Neuronal stem cell (in vitro differentiated cells): ENCODE measurements around the gene GPR75.

ENCODE experiments used
- DNase-seq: peaks from one replicate; pipeline ENCODE4 v3.0.0-alpha.2; 2013; ENCODE audit warnings: low spot score
- H2AFZ ChIP-seq: one replicate; pipeline ENCODE4 v1.6.1; 2013; ENCODE audit warnings: mild to moderate bottlenecking, low read length, inconsistent platforms
- H2AK5ac ChIP-seq: 2 replicates; pipeline ENCODE4 v1.6.1; 2013; ENCODE audit warnings: low read depth, mild to moderate bottlenecking, inconsistent platforms, low read length, moderate library complexity, mixed read lengths
- H2BK120ac ChIP-seq: 2 replicates; pipeline ENCODE4 v1.6.1; 2013; ENCODE audit warnings: low read depth, mild to moderate bottlenecking, inconsistent platforms, low read length, moderate library complexity, mixed read lengths
- H2BK12ac ChIP-seq: one replicate; pipeline ENCODE4 v1.6.1; 2013; ENCODE audit warnings: low read length, inconsistent platforms
- H2BK15ac ChIP-seq: 2 replicates; pipeline ENCODE4 v1.6.1; 2013; ENCODE audit warnings: mild to moderate bottlenecking, low read length, inconsistent platforms, mixed read lengths
- H2BK5ac ChIP-seq: one replicate; pipeline ENCODE4 v1.6.1; 2013; ENCODE audit warnings: inconsistent platforms, mild to moderate bottlenecking, low read length, moderate library complexity
- H3K14ac ChIP-seq: one replicate; pipeline ENCODE4 v1.6.1; 2013; ENCODE audit warnings: low read length, inconsistent platforms
- H3K18ac ChIP-seq: 2 replicates; pipeline ENCODE4 v1.6.1; 2013; ENCODE audit warnings: low read length, inconsistent platforms
- H3K23ac ChIP-seq: 2 replicates; pipeline ENCODE4 v1.6.1; 2013; ENCODE audit warnings: low read depth, mild to moderate bottlenecking, mixed read lengths, low read length, inconsistent platforms; ENCODE audit not compliant: poor library complexity
- H3K27ac ChIP-seq: replicated peaks from 3 replicates; pipeline ENCODE4 v1.5.1; 2013; ENCODE audit warnings: low read length, inconsistent platforms
- H3K27me3 ChIP-seq, 3 experiments: 2 replicates each; pipeline ENCODE4 v1.6.1; 2013; ENCODE audit warnings: low read length in 3 of 3, mild to moderate bottlenecking in 2 of 3, inconsistent platforms in 1 of 3, low read depth in 1 of 3, mixed read lengths in 1 of 3, moderate library complexity in 1 of 3; ENCODE audit not compliant: control insufficient read depth in 3 of 3, insufficient read depth in 3 of 3
- H3K36me3 ChIP-seq, 2 donors: replicated peaks in 1 of 2; 2 replicates each; pipeline ENCODE4 v1.6.1; 2013; ENCODE audit warnings: low read length in 2 of 2; ENCODE audit not compliant: control insufficient read depth in 2 of 2, insufficient read depth in 2 of 2
- H3K4ac ChIP-seq: 2 replicates; pipeline ENCODE4 v1.6.1; 2013; ENCODE audit warnings: inconsistent platforms, mild to moderate bottlenecking, low read length, moderate library complexity
- H3K4me1 ChIP-seq, 2 donors: 1 replicate in 1 of 2; 2 replicates in 1 of 2; pipeline ENCODE4 v1.6.1; 2013; ENCODE audit warnings: low read length in 2 of 2, low read depth in 1 of 2; ENCODE audit not compliant: control insufficient read depth in 2 of 2, insufficient read depth in 1 of 2
- H3K4me2 ChIP-seq: one replicate; pipeline ENCODE4 v1.6.1; 2013; ENCODE audit warnings: mild to moderate bottlenecking, low read length, inconsistent platforms; ENCODE audit not compliant: insufficient read depth, poor library complexity, severe bottlenecking
- H3K4me3 ChIP-seq, 2 donors: 2 replicates each; pipeline ENCODE4 v1.5.1; 2013; ENCODE audit warnings: low read length in 2 of 2, mild to moderate bottlenecking in 2 of 2, inconsistent platforms in 1 of 2, moderate library complexity in 1 of 2
- H3K79me1 ChIP-seq: one replicate; pipeline ENCODE4 v1.6.1; 2013; ENCODE audit warnings: low read depth, mild to moderate bottlenecking, inconsistent platforms, low read length, moderate library complexity
- H3K9ac ChIP-seq: one replicate; pipeline ENCODE4 v1.6.1; 2013; ENCODE audit warnings: mild to moderate bottlenecking, low read depth, low read length, inconsistent platforms; ENCODE audit not compliant: poor library complexity
- H3K9me3 ChIP-seq, 2 donors: replicated peaks in 1 of 2; 2 replicates each; pipeline versions ENCODE3 to v1.6.1; 2013; ENCODE audit warnings: low read length in 2 of 2, mild to moderate bottlenecking in 2 of 2, inconsistent platforms in 1 of 2, low read depth in 1 of 2, mixed read lengths in 1 of 2, moderate library complexity in 1 of 2; ENCODE audit not compliant: control insufficient read depth in 2 of 2, insufficient read depth in 1 of 2
- H4K8ac ChIP-seq: one replicate; pipeline ENCODE4 v1.6.1; 2013; ENCODE audit warnings: low read depth, mild to moderate bottlenecking, inconsistent platforms, low read length, moderate library complexity
- H4K91ac ChIP-seq: one replicate; pipeline ENCODE4 v1.6.1; 2013; ENCODE audit warnings: low read length, low read depth, mild to moderate bottlenecking, inconsistent platforms; ENCODE audit not compliant: poor library complexity
- WGBS, 2 donors: extraction: QIAGEN DNeasy Blood & Tissue Kit; methylation state at CpG; one replicate each; pipeline ENCODE4 v1.1.7; 2013; ENCODE audit warnings: missing lambda C conversion rate in 2 of 2, mixed read lengths in 1 of 2; ENCODE audit not compliant: insufficient read length in 2 of 2, insufficient replicate concordance in 1 of 2; ENCODE audit errors: extremely low coverage in 2 of 2; 5-methylcytosine and 5-hydroxymethylcytosine counted together

GPR75 gene

DNA sequence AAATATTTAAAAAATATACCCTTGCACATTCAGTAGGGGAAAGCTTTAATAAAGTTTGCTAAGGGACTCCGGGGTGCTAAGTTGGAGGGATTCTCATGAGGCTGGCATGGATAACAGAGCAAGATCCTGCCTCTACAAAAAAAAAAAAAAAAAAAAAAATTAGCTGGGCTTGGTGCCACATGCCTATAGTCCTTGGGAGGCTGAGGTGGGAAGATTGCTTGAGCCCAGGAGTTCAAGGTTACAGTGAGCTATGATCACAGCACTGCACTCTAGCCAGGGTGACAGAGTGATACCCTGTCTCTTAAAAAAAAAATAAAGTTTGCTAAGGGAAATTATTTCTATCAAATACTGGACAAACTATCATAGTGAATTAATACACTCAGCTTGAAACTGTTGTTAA is 17.3 kb upstream of the GPR75 start:
- H3K36me3 ChIP-seq, result peaks cover 10 to 91% of the 10 kb centered on the region in 2 donors
- no peak overlapping the region for H2BK12ac ChIP-seq
- no peak overlapping the region for H2AK5ac ChIP-seq
- no peak overlapping the region for H2AFZ ChIP-seq
- H3K4me2 ChIP-seq, result no peak overlapping the region
- H3K4me1 ChIP-seq, result no peaks in the 10 kb centered on the region
- no peak overlapping the region for H3K14ac ChIP-seq
- H2BK120ac ChIP-seq, result no peak overlapping the region
- H3K9me3 ChIP-seq, result no peaks in the 10 kb centered on the region
- H4K91ac ChIP-seq, result no peak overlapping the region
- H4K8ac ChIP-seq, result no peak overlapping the region
- no CpG with 5 or more reads among the region's 1 CpG for WGBS, 2 donors
- no peaks in the 10 kb centered on the region for H3K27me3 ChIP-seq
- H3K18ac ChIP-seq, result no peak overlapping the region
- no peak overlapping the region for H2BK5ac ChIP-seq
- no peak overlapping the region for H3K4ac ChIP-seq
- H3K23ac ChIP-seq, result no peak overlapping the region
- no peak overlapping the region for H3K9ac ChIP-seq
- H3K79me1 ChIP-seq, result no peaks in the 10 kb centered on the region
- no peak overlapping the region for H3K27ac ChIP-seq
- no peak overlapping the region for H2BK15ac ChIP-seq
- H3K4me3 ChIP-seq, result no peak overlapping the region
- DNase-seq, result no peak

DNA sequence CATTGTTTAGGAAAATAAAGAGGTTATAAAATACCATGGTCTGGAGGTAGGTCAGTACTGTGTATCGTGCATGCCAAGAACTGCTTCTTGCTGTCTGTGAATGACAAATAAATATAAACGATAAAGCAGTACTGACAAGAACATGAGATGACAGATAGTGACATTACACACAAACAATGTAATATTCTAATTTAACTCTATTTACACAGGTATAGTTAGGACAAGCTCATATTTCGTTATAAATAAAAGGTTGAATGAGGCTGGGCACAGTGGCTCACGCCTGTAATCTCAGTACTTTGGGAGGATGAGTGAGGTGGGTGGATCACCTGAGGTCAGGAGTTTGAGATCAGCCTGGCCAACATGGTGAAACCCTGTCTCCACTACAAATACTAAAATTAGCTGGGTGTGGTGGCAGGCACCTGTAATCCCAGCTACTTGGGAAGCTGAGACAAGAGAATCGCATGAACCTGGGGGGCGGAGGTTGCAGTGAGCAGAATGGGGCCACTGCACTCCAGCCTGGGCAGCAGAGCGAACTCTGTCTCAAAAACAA is 14.7 kb upstream of the GPR75 start:
- H3K9me3 ChIP-seq, result no peaks in the 10 kb centered on the region
- no peak overlapping the region for H3K23ac ChIP-seq
- no peak for DNase-seq
- no CpG with 5 or more reads among the region's 7 CpGs for WGBS, 2 donors
- H3K4me2 ChIP-seq, result no peak overlapping the region
- no peak overlapping the region for H2BK12ac ChIP-seq
- no peak overlapping the region for H3K9ac ChIP-seq
- no peak overlapping the region for H2AFZ ChIP-seq
- no peak overlapping the region for H3K4me3 ChIP-seq
- H4K91ac ChIP-seq, result no peak overlapping the region
- no peak overlapping the region for H3K18ac ChIP-seq
- no peak overlapping the region for H2BK5ac ChIP-seq
- H3K27ac ChIP-seq, result no peak overlapping the region
- H3K36me3 ChIP-seq, result peaks cover 10 to 90% of the 10 kb centered on the region in 2 donors
- no peak overlapping the region for H3K14ac ChIP-seq
- H2AK5ac ChIP-seq, result no peak overlapping the region
- no peak overlapping the region for H2BK120ac ChIP-seq
- H3K27me3 ChIP-seq, result no peaks in the 10 kb centered on the region
- H3K4me1 ChIP-seq, result no peaks in the 10 kb centered on the region
- H3K4ac ChIP-seq, result no peak overlapping the region
- no peaks in the 10 kb centered on the region for H3K79me1 ChIP-seq
- no peak overlapping the region for H2BK15ac ChIP-seq
- no peak overlapping the region for H4K8ac ChIP-seq

DNA sequence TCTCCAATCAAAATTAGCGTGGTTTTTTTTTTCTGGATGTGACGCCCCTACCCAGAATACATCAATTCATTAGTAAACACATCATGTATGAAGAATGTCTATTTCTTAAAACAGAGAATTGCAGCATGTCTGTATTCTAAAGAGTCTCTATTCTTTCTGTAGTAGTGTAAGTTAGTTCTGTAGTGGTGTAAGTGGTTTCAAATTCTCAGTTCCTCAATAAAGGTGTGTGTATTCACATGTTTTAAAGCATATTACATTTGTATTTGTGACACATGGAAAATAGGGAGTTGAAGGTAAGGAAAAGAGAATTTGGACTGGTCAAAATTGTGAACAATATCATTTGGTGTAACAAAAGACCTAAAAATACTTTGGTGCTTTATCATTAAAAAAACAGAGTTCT is 8.0 kb upstream of the GPR75 start:
- no peak overlapping the region for H3K9ac ChIP-seq
- H2AK5ac ChIP-seq, result no peak overlapping the region
- H2AFZ ChIP-seq, result no peak overlapping the region
- no peak overlapping the region for H3K23ac ChIP-seq
- H3K4me1 ChIP-seq, result no peaks in the 10 kb centered on the region
- H3K79me1 ChIP-seq, result no peaks in the 10 kb centered on the region
- H3K27me3 ChIP-seq, result no peaks in the 10 kb centered on the region
- no peak overlapping the region for H3K14ac ChIP-seq
- no peak overlapping the region for H2BK15ac ChIP-seq
- no peak overlapping the region for H3K18ac ChIP-seq
- H3K36me3 ChIP-seq, result peaks cover 7 to 93% of the 10 kb centered on the region in 2 donors
- no peak overlapping the region for H3K4me2 ChIP-seq
- no CpG with 5 or more reads among the region's 2 CpGs for WGBS, 2 donors
- no peak overlapping the region for H2BK5ac ChIP-seq
- no peak for DNase-seq
- no peak overlapping the region for H2BK120ac ChIP-seq
- H3K4me3 ChIP-seq, result no peak overlapping the region
- H4K91ac ChIP-seq, result no peak overlapping the region
- no peak overlapping the region for H3K27ac ChIP-seq
- H3K4ac ChIP-seq, result no peak overlapping the region
- H4K8ac ChIP-seq, result no peak overlapping the region
- H3K9me3 ChIP-seq, result no peaks in the 10 kb centered on the region
- H2BK12ac ChIP-seq, result no peak overlapping the region

DNA sequence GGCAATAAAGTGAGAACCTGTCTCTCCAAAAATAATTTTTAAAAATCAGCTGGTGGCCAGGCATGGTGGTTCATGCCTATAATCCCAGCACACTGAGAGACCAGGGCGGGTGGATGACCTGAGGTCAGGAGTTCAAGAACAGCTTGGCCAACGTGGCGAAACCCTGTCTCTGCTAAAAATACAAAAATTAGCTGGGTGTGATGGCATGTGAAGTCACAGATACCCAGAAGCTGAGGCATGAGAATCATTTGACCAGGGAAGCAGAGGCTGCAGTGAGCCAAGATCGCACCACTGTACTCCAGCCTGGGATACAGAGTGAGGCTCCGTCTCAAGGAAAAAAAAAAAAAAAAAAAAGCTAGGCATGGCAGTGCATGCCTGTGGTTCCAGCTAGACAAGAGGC is 7.4 kb upstream of the GPR75 start:
- H3K18ac ChIP-seq, result no peak overlapping the region
- H3K23ac ChIP-seq, result no peak overlapping the region
- peaks cover 7 to 95% of the 10 kb centered on the region in 2 donors for H3K36me3 ChIP-seq
- H2BK120ac ChIP-seq, result no peak overlapping the region
- H3K4me3 ChIP-seq, result no peak overlapping the region
- no peaks in the 10 kb centered on the region for H3K4me1 ChIP-seq
- no CpG with 5 or more reads among the region's 5 CpGs for WGBS, 2 donors
- H2AFZ ChIP-seq, result no peak overlapping the region
- H3K79me1 ChIP-seq, result no peaks in the 10 kb centered on the region
- no peak overlapping the region for H3K27ac ChIP-seq
- H4K8ac ChIP-seq, result no peak overlapping the region
- no peak overlapping the region for H4K91ac ChIP-seq
- H3K27me3 ChIP-seq, result no peaks in the 10 kb centered on the region
- H3K4me2 ChIP-seq, result no peak overlapping the region
- H3K9me3 ChIP-seq, result no peaks in the 10 kb centered on the region
- no peak for DNase-seq
- H3K4ac ChIP-seq, result no peak overlapping the region
- H2BK5ac ChIP-seq, result no peak overlapping the region
- no peak overlapping the region for H2BK15ac ChIP-seq
- H3K9ac ChIP-seq, result no peak overlapping the region
- H3K14ac ChIP-seq, result no peak overlapping the region
- no peak overlapping the region for H2BK12ac ChIP-seq
- no peak overlapping the region for H2AK5ac ChIP-seq
